ENCODE data around the gene SPECC1.
"Not testable (repeated sequence)": the region's sequence is repeated elsewhere in the genome, so short reads cannot be mapped to it uniquely, and the experiment has no call there.

The SPECC1 gene, protein sequence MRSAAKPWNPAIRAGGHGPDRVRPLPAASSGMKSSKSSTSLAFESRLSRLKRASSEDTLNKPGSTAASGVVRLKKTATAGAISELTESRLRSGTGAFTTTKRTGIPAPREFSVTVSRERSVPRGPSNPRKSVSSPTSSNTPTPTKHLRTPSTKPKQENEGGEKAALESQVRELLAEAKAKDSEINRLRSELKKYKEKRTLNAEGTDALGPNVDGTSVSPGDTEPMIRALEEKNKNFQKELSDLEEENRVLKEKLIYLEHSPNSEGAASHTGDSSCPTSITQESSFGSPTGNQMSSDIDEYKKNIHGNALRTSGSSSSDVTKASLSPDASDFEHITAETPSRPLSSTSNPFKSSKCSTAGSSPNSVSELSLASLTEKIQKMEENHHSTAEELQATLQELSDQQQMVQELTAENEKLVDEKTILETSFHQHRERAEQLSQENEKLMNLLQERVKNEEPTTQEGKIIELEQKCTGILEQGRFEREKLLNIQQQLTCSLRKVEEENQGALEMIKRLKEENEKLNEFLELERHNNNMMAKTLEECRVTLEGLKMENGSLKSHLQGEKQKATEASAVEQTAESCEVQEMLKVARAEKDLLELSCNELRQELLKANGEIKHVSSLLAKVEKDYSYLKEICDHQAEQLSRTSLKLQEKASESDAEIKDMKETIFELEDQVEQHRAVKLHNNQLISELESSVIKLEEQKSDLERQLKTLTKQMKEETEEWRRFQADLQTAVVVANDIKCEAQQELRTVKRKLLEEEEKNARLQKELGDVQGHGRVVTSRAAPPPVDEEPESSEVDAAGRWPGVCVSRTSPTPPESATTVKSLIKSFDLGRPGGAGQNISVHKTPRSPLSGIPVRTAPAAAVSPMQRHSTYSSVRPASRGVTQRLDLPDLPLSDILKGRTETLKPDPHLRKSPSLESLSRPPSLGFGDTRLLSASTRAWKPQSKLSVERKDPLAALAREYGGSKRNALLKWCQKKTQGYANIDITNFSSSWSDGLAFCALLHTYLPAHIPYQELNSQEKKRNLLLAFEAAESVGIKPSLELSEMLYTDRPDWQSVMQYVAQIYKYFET

GRCh38 chr17:20009302-20010098 is at the start of gene SPECC1:
Gene SPECC1, plus strand, starts transcription at chr17:20009359. Its CDS starts 87,293 bp downstream, at chr17:20096652.
- peak; percentile 83 for DNase-seq

DNA sequence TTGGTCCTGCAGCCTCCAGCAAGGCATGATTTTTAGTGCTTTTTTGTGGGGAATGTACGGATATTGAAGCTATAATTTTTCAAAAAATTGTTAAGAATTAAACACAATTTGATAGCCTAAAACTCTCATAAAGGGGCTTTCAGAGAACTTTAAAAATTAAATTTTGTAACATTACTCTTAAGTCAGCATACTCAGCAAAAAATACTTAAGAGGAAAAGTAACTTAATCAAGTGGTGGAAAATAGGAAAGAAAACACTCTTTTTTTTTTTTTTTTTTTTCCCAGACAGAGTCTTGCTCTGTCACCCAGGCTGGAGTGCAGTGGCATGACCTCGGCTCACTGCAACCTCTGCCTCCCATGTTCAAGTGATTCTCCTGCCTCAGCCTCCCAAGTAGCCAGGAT is 46.2 kb upstream of the SPECC1 start:
- DNase-seq: not testable (repeated sequence)

DNA sequence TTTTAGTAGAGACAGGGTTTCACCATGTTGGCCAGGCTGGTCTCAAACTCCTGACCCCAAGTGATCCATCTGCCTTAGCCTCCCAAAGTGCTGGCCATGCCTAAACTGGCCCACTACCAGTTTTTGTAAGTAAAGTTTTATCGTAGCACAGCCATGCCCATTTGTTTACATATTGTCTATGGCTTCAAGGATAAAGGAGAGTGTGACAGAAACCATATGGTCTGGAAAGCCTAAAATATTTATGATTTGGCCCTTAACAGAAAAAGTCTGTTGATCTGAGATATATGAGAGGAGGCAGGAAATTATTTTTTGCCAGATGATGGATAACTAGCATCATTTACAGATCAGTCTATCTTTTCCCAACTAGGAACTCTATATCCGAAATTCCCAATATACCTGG is 36.0 kb upstream of the SPECC1 start:
- DNase-seq: no peak

DNA sequence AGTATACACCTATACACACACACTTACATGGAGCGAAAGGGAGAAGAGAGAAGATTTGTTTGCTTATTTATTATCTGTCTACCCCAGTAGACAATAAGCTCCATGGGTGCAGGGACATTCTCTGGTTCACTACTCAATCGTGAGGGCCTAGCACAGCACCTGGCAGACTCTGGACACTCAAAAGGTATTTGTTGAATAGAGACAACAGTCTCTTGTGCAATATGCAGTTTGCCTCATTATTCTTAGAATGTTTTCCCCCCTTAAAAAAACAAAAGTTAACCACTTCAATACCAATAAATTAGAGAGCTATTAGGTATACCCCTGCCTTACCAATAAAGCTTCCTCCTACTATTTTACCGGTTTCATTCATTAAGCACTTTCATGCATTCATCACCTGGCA is 33.6 kb upstream of the SPECC1 start:
- DNase-seq: no peak

DNA sequence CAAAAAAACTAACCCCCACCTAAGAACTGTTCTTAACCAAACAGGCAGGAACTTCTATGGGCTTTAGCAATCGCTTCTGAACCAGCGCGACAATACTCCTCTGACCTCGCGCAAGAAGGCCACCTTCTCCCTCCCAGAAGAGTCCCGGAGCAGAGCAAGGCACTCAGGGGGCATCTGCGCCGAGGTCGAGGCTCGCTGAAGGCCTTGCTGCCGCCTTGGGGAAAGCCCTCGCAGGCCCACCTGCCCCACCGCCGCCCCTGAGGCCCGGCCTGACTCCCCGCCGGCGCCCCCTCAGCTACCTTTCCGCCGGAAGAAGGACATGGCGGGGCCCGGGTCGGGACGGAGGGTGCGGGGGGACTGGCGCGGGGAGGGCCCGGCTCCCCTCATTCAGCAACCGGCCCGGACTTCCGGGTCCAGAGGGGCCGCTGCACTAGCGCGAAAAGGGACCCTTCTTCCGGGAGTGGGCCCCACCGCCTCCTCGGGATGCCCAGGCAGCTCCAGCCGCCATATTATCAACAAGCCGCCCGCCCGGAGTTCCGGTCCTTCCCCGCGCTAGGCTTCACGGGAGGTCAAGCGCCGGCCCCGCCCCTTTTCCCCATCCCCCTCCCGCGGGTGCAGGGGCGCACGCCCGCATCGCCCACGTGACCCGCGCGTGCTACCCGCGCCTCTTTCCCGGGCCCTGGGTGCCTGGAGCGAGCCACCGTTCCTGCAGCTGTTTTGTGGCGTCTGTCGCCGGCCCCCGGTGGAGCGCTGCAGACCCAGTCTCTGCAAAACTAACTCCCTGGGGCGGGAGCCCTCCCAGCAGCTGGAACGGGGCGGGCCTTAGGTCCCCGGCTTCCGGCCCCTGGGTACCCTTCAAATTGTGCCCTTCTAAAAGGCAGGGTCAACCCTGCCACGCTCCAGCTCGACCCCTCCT is 31.6 kb upstream of the SPECC1 start, which contains the start of gene AKAP10:
TSS of gene AKAP10 (minus strand) at position 536 of the 916 bp plus-strand sequence. CDS start at position 387, 149 bp downstream.
- DNase-seq: peak; percentile 92

DNA sequence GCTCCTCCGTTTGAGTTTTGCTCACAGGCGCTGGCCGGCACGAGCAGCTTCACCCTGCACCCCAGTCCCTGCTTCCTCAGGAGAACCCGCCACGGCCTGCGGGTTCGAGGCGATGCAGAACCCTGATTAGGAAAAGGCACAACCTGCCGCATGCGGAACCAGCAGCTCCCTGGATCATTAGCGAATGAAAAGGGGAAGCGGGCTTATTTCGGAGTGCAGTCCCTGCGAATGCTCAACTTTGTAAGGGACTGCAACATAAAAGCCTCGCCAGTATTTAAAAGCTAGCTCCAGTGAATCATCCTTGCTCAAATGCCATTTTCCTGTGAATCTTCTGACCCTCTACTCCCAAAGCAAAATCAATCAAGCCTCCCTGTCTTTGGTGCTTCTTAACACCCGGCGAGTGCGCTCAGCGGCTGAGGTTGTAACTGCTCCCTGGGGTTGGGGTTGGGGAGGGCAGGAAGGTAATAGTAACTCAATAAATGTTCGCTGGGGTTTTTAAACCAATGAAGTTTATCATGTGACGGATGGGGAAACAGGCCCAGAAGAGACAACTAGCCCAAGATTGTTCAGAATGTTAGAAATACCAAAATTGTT is 30.9 kb upstream of the SPECC1 start:
- DNase-seq: peak; percentile 13

DNA sequence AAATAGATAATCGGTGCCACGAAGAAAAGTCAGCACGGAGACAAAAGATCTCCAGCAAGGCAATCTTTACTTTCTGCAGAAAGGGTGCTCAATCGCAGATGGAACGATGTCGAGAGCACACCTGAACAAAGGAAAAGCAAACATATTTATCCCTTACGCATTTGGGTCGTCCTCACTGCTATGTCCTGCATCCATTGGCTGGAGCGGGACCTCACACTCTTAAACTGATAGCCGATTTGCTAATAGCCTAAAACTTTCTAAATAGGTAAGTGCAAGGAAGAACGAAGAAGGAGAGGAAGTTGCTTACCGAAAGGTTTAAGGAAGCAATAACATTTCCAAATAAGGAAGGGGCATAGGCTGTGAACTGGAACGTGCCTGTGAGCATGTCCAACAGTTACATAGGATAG is 30.4 kb upstream of the SPECC1 start:
- DNase-seq: no peak

DNA sequence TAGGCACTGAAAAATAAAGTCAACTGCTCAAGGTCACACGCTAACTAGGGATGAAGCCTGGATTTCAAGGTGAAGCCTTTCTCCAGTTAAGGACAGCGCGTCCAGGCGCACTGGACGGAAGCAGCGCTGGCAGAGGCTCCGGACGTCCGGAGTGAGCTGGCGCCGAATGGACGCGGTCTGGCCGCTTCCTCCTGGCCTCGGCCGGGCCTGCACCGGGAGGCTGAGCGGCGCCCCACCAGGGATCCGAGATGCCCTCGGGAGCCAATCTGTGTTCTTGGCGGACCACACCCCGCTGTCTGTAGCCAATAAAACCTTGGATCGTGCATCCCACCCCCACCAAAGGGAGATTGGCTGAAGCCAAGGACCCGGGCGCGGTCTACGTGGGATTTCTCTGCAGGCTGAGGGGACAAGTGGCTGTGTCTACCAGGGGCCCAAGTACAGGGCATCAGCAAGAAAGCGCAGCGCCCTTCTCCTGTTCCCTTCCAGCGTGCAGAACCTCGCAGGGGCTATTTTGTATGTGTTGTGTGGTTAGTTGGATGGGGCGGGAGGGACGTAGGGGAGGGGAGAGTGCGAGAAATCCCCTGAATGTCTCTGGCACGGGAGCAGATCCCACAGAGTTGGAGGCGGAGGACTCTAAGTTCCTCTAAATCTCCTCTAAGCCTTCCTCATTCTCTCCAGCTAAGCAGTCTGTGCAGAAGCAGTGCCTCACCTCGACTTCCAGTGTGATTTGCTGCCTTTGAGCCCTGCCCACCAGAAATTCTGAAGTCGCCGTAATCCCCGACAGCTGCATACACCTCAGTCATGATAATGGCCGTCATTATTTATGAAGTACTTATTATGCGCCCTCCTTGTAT is 29.0 kb upstream of the SPECC1 start:
- no peak for DNase-seq

GRCh38 chr17:19986941-19987861 is 22.0 kb upstream of the SPECC1 start:
- DNase-seq: no peak

DNA sequence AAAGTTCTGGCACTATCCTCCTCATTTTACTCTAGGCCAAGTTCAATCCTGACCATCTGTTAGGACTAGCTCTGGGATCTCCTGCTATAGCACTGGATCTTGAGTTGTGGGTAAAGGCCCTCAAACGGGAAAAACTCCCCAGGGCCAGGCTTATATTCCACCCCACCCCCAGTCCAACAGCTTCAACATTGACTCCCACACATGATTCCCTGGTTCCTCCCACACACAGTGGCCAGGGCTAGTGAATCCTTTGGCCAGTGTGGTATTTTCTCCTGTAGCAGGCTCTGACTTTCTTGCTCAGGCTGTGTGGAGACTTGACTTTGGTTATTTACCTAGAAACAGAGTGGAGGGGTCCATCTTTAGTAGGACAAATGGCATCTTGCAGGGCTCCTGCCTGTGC is 21.3 kb upstream of the SPECC1 start:
- no peak for DNase-seq

GRCh38 chr17:19991252-19991885 is 17.8 kb upstream of the SPECC1 start:
- no peak for DNase-seq

DNA sequence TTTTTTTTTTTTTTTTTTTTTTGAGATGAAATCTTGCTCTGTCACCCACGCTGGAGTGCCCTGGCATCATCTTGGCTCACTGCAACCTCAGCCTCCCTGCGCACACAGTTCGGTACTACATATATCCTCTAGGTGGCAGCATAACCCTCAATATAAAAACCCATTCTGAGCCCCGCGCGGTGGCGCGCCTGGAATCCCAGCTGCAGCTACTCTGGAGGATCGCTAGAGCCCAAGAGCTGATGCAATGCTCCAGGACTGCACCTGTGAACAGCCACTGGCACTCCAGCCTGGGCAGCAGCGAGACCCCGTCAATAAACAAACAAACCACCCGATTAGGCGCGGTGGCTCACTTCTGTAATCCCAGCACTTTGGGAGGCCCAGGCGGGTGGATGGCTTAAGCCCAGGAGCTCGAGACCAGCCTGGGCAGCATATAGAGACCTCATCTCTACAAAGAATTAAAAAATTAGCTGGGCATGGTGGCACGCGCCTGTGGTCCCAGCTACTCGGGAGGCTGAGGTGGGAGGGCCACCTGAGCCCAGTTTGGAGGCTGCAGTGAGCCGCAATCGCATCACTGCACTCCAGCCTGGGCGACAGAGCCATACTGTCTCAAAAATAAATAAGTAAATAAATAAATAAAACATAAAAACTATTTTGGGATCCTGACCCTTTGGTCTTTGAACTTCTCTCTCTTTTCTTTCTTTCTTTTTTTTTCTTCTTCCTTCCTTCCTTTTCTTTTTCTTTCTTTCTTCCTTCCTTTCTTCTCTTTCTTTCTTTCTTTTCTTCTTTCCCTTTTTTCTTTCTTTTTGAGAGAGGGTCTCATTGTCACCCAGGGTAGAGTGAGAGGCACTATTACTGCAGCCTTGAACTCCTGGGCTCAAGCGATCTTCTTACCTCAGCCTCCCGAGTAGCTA is 16.1 kb upstream of the SPECC1 start:
- peak; percentile 72 for DNase-seq

- no peak for DNase-seq
Observed at GRCh38 chr17:19996086-19996485, 13.1 kb upstream of the SPECC1 start.

- DNase-seq: no peak
Observed at GRCh38 chr17:19996502-19996901, 12.7 kb upstream of the SPECC1 start.

DNA sequence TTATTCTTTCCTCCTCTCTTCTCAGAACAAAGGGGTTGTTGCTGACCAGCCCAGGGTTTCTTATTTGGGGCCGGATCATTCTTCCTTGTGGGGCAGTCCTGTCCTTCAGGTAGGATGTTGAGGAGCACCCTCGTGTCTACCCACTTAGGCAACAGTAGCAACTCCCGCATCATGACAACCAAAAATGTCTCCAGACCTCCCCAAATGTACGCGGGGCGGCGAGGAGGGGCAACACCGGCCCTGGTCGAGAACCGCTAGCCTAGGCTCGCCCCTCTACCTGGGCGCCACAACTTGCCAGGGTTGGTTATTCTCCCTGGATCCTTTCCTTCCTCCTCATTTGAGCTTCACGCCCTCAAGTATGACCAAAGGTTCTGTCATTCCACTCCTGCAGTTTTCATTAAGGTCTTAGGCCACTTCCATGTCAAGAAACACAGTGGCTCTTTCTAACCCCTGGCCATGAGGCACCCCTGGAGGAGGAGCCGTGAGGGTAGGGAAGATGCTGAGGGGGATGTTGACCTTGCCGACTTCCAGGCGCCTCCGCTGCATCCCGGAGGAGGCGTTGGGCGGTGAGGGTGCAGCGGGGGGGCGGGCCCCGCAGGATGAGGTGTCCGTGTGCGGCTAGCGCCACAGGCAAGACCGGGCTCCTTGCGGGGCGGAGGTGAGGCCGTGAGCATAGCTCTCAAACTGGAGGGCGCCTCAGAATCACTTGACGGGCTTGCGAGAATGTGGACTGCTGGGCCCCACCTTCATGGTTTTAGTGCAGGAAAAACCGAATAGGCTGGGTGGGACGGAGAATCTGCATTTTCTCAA is 712 bp upstream of the SPECC1 start:
- DNase-seq: peak; percentile 3

DNA sequence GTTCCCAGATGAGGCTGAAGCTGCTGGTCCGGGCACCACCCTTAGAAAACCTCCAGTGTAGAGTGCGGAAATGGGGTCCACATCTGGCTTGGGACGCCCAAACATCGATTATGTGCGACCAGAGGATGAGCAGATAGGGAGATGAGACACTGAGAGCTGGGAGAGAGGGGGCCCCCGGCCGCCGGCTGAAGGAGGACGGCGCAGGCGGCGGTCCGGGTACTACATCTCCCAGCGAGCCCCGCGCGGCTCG is 182 bp upstream of the SPECC1 start:
- no peak for DNase-seq
